ENCODE data around the gene SMYD2.

The SMYD2 gene

GRCh38 chr1:214384373-214385079 is 103.6 kb downstream of the SMYD2 start:
- no peak for DNase-seq (ENCODE audit: extremely low read depth in 1 of 2, low read depth in 1 of 2)

GRCh38 chr1:214385428-214385827 is 104.5 kb downstream of the SMYD2 start:
- DNase-seq (ENCODE audit: extremely low read depth in 1 of 2, low read depth in 1 of 2), result no peak

- DNase-seq (ENCODE audit: extremely low read depth in 1 of 2, low read depth in 1 of 2), result no peak
Measured at GRCh38 chr1:214386333-214386732, 105.4 kb downstream of the SMYD2 start.

Data from activated CD8-positive, alpha-beta memory T cell treated with anti-CD3 and anti-CD28 coated beads for 1 hour (primary cell).